Measurements from ENCODE around the gene TMEM108. TPM values are rescaled to one million over a fixed set of nuclear protein-coding genes. Genes with fewer than 3 reads are reported as not detected.

The TMEM108 gene
- total and polyA plus RNA-seq, 2 experiments from 2014 or later = 7.4 to 15.3 TPM

DNA sequence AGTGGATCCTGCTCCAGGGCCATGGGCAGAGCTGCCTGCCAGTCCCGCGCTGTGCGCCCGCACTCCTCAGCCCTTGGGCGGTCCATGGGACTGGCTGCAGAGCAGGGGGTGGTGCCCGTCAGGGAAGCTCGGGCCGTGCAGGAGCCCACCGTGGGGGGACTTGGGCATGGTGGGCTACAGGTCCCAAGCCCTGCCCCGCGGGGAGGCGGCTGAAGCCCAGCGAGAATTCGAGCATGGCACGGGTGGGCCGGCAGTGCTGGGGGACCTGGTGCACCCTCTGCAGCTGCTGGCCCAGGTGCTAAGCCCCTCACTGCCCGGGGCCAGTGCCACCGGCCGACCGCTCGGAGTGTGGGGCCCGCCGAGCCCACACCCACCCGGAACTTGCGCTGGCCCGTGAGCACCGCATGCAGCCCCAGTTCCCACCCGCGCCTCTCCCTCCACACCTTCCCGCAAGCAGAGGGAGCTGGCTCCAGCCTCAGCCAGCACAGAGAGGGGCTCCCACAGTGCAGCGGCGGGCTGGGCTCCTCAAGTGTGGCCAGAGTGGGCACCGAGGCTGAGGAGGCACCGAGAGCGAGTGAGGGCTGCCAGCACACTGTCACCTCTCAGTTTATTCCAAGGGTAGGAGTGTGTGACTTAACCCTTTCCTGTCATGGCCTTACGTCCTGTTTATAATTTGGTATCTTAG is 129.3 kb downstream of the TMEM108 start:
- TF ChIP-seq NANOG (IDR thresholded peaks at IDR 0.05; ENCODE audit: borderline replicate concordance) = no peak
- TF ChIP-seq CREB1 (CRISPR knock-in tag; IDR thresholded peaks at IDR 0.05; ENCODE audit: low read depth) = no peak
- TF ChIP-seq ZNF114 (CRISPR knock-in tag; IDR thresholded peaks at IDR 0.05) = no peak
- TF ChIP-seq, protein P1, sequence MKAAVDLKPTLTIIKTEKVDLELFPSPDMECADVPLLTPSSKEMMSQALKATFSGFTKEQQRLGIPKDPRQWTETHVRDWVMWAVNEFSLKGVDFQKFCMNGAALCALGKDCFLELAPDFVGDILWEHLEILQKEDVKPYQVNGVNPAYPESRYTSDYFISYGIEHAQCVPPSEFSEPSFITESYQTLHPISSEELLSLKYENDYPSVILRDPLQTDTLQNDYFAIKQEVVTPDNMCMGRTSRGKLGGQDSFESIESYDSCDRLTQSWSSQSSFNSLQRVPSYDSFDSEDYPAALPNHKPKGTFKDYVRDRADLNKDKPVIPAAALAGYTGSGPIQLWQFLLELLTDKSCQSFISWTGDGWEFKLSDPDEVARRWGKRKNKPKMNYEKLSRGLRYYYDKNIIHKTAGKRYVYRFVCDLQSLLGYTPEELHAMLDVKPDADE (IDR thresholded peaks at IDR 0.05) = no peak
- no peak for TF ChIP-seq POLR2AphosphoS5 (IDR thresholded peaks at IDR 0.05; ENCODE audit: low read depth)
- TF ChIP-seq STAT1 (IDR thresholded peaks at IDR 0.05; ENCODE audit: unreplicated experiment) = no peak
- TF ChIP-seq EZH2 (IDR thresholded peaks at IDR 0.05; ENCODE audit: low read depth, unreplicated experiment) = no peak
- no peak for TF ChIP-seq CTCF (conservative IDR thresholded peaks at IDR 0.05; ENCODE audit: low read depth in 2 of 2)
- TF ChIP-seq EZH2phosphoT487 (IDR thresholded peaks at IDR 0.05; ENCODE audit: unreplicated experiment) = no peak
- no peak for TF ChIP-seq ZNF462 (CRISPR knock-in tag; IDR thresholded peaks at IDR 0.05)
- TF ChIP-seq, protein P2, sequence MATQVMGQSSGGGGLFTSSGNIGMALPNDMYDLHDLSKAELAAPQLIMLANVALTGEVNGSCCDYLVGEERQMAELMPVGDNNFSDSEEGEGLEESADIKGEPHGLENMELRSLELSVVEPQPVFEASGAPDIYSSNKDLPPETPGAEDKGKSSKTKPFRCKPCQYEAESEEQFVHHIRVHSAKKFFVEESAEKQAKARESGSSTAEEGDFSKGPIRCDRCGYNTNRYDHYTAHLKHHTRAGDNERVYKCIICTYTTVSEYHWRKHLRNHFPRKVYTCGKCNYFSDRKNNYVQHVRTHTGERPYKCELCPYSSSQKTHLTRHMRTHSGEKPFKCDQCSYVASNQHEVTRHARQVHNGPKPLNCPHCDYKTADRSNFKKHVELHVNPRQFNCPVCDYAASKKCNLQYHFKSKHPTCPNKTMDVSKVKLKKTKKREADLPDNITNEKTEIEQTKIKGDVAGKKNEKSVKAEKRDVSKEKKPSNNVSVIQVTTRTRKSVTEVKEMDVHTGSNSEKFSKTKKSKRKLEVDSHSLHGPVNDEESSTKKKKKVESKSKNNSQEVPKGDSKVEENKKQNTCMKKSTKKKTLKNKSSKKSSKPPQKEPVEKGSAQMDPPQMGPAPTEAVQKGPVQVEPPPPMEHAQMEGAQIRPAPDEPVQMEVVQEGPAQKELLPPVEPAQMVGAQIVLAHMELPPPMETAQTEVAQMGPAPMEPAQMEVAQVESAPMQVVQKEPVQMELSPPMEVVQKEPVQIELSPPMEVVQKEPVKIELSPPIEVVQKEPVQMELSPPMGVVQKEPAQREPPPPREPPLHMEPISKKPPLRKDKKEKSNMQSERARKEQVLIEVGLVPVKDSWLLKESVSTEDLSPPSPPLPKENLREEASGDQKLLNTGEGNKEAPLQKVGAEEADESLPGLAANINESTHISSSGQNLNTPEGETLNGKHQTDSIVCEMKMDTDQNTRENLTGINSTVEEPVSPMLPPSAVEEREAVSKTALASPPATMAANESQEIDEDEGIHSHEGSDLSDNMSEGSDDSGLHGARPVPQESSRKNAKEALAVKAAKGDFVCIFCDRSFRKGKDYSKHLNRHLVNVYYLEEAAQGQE (IDR thresholded peaks at IDR 0.05; ENCODE audit: unreplicated experiment) = no peak
- no peak for TF ChIP-seq JUNB (IDR thresholded peaks at IDR 0.05; ENCODE audit: unreplicated experiment)
- TF ChIP-seq ZNF331 (CRISPR knock-in tag; IDR thresholded peaks at IDR 0.05; ENCODE audit: low read depth) = no peak
- no peaks in the 10 kb centered on the region for H3F3A ChIP-seq (replicated peaks; ENCODE audit: low read depth)
- H3K9me3 Mint-ChIP-seq = peaks cover 34% of the 10 kb centered on the region
- H3K27me3 ChIP-seq (ENCODE audit: insufficient read depth) = no peaks in the 10 kb centered on the region
- H3K27ac Mint-ChIP-seq = no peak overlapping the region
- no peak overlapping the region for H3K4me2 ChIP-seq
- no peak overlapping the region for H2AFZ ChIP-seq
- H3K4me1 ChIP-seq (ENCODE audit: insufficient read depth) = no peaks in the 10 kb centered on the region
- no peaks in the 10 kb centered on the region for H3K4me1 Mint-ChIP-seq
- H3K36me3 Mint-ChIP-seq (ENCODE audit: low read depth) = peaks cover 38% of the 10 kb centered on the region
- H3K9me2 ChIP-seq (ENCODE audit: insufficient read depth) = no peaks in the 10 kb centered on the region
- H3K27me3 Mint-ChIP-seq (ENCODE audit: insufficient read depth, low read depth, poor library complexity) = peaks cover 6% of the 10 kb centered on the region
- H3K36me3 ChIP-seq (ENCODE audit: insufficient read depth) = no peaks in the 10 kb centered on the region
- DNase-seq (ENCODE audit: low spot score) (no peak), ATAC-seq (no peak)
- no peak overlapping the region for H3K4me3 Mint-ChIP-seq
- H3K79me2 ChIP-seq (replicated peaks; ENCODE audit: insufficient read depth) = no peaks in the 10 kb centered on the region
- no peaks in the 10 kb centered on the region for H4K20me1 ChIP-seq (replicated peaks; ENCODE audit: insufficient read depth)
- no peak overlapping the region for H3K27ac ChIP-seq (ENCODE audit: low read depth)
- no peak overlapping the region for H3K4me3 ChIP-seq
